Endothelial cell of umbilical vein (primary cell): ENCODE measurements around the gene CLIP2. TPM values are rescaled to one million over a fixed set of nuclear protein-coding genes. Genes with fewer than 3 reads are reported as not detected.
"Not testable (repeated sequence)": the region's sequence is repeated elsewhere in the genome, so short reads cannot be mapped to it uniquely, and the experiment has no call there.

Experiments
- BruUV-seq: library from RNA; stranded (reverse); fragments of 400-500 nt; replicated peaks from 2 replicates; lab custom pipeline; 2021; lab: Mats Ljungman, UMichigan
- CTCF ChIA-PET: fragments of 300-600, 350-600 bp; sonication (Branson Sonifier 250); formaldehyde crosslinking; loops from one replicate; lab custom pipeline; 2021; ENCODE audit warnings: antibody characterized with exemption, inconsistent platforms; lab: Charles Lee
- POLR2A ChIA-PET: fragments of 300-600, 350-600 bp; sonication (Branson Sonifier 250); formaldehyde crosslinking; loops from one replicate; lab custom pipeline; 2021; ENCODE audit warnings: antibody characterized with exemption, inconsistent platforms; lab: Charles Lee
- DNase-seq: peaks from one replicate; pipeline ENCODE4 v3.0.0-alpha.2; 2011; ENCODE audit warnings: low read depth, low spot score
- FAIRE-seq: peaks from 2 replicates; lab custom pipeline; 2011; peaks lifted over from hg19 to GRCh38; lab: Jason Lieb, UNC
- H2AFZ ChIP-seq: 2 replicates; pipeline ENCODE4 v1.6.0; 2012; ENCODE audit warnings: low read depth, low read length, control low read depth, inconsistent platforms
- H3K27ac ChIP-seq: 2 replicates; pipeline ENCODE4 v1.5.1; 2011; ENCODE audit warnings: low read depth, mild to moderate bottlenecking, control low read depth, low read length, moderate library complexity; ENCODE audit not compliant: insufficient read depth
- H3K27me3 ChIP-seq, 2 experiments: 2 replicates each; pipeline versions ENCODE4 v1.6.0 to v1.6.1; 2011; ENCODE audit warnings: low read length in 2 of 2, mixed read lengths in 1 of 2; ENCODE audit not compliant: control insufficient read depth in 2 of 2, insufficient read depth in 2 of 2
- H3K36me3 ChIP-seq, 2 experiments: 2 replicates in 1 of 2; 3 replicates in 1 of 2; pipeline ENCODE4 v1.5.1; 2011; ENCODE audit warnings: low read length in 2 of 2, mild to moderate bottlenecking in 1 of 2, moderate library complexity in 1 of 2; ENCODE audit not compliant: control insufficient read depth in 2 of 2, insufficient read depth in 2 of 2; ENCODE audit errors: extremely low read depth in 1 of 2
- H3K4me1 ChIP-seq: 3 replicates; pipeline ENCODE4 v1.5.1; 2011; ENCODE audit warnings: mild to moderate bottlenecking, low read length; ENCODE audit not compliant: control insufficient read depth, insufficient read depth; ENCODE audit errors: extremely low read depth
- H3K4me2 ChIP-seq: 2 replicates; pipeline ENCODE4 v1.6.1; 2011; ENCODE audit warnings: low read length, control low read depth, mixed read lengths; ENCODE audit not compliant: insufficient read depth
- H3K4me3 ChIP-seq, 3 experiments: fragments of 200-600 bp in 1 of 3; sonication (generic), shearing (Covaris generic) in 1 of 3; replicated peaks in 1 of 3; 2 replicates each; pipeline ENCODE4 v1.5.1; 2011 to 2016; ENCODE audit warnings: control low read depth in 3 of 3, low read length in 3 of 3, mild to moderate bottlenecking in 2 of 3, inconsistent platforms in 1 of 3, low read depth in 1 of 3, moderate library complexity in 1 of 3; ENCODE audit not compliant: insufficient read depth in 1 of 3
- H3K79me2 ChIP-seq: 2 replicates; pipeline ENCODE4 v1.6.0; 2012; ENCODE audit warnings: low read length, inconsistent platforms; ENCODE audit not compliant: control insufficient read depth, insufficient read depth
- H3K9ac ChIP-seq: replicated peaks from 2 replicates; pipeline ENCODE3; 2011; ENCODE audit warnings: low read length, control low read depth; ENCODE audit not compliant: insufficient read depth; ENCODE audit errors: extremely low read depth
- H3K9me1 ChIP-seq: replicated peaks from 3 replicates; pipeline ENCODE4 v1.6.0; 2011; ENCODE audit warnings: mild to moderate bottlenecking, low read length; ENCODE audit not compliant: control insufficient read depth, insufficient read depth; ENCODE audit errors: extremely low read depth
- H3K9me3 ChIP-seq: replicated peaks from 2 replicates; pipeline ENCODE4 v1.5.1; 2012; ENCODE audit warnings: low read length, inconsistent platforms; ENCODE audit not compliant: control insufficient read depth, insufficient read depth
- H4K20me1 ChIP-seq: replicated peaks from 2 replicates; pipeline ENCODE3; 2011; ENCODE audit warnings: mild to moderate bottlenecking, low read length; ENCODE audit not compliant: control insufficient read depth, insufficient read depth; ENCODE audit errors: extremely low read depth
- EZH2 ChIP-seq: IDR thresholded peaks from 2 replicates; pipeline ENCODE4 v1.6.1; 2012; ENCODE audit warnings: borderline replicate concordance, low read depth, mild to moderate bottlenecking, moderate library complexity, low read length, inconsistent platforms; ENCODE audit not compliant: severe bottlenecking
- FOS ChIP-seq: IDR thresholded peaks from 2 replicates; pipeline ENCODE4 v1.6.1; 2011; ENCODE audit warnings: mild to moderate bottlenecking, low read length, moderate library complexity, borderline replicate concordance; ENCODE audit not compliant: insufficient read depth
- GATA2 ChIP-seq: IDR thresholded peaks from 2 replicates; pipeline ENCODE4 v1.7.0; 2011; ENCODE audit warnings: low read depth, mild to moderate bottlenecking, moderate library complexity, mixed read lengths, low read length; ENCODE audit not compliant: insufficient read length, insufficient read depth
- JUN ChIP-seq: IDR thresholded peaks from 2 replicates; pipeline ENCODE4 v1.6.1; 2011; ENCODE audit warnings: borderline replicate concordance, low read depth; ENCODE audit not compliant: insufficient read length, insufficient read depth
- MYC ChIP-seq: IDR thresholded peaks from one replicate; pipeline ENCODE4 v1.6.1; 2011; ENCODE audit warnings: mild to moderate bottlenecking, low read depth, low read length
- POLR2A ChIP-seq: IDR thresholded peaks from 2 replicates; pipeline ENCODE4 v1.6.1; 2012; ENCODE audit warnings: low read depth, mild to moderate bottlenecking, control low read depth, low read length
- POLR2AphosphoS5 ChIP-seq: IDR thresholded peaks from 2 replicates; pipeline ENCODE4 v1.6.1; 2012; ENCODE audit warnings: low read depth, mild to moderate bottlenecking, control low read depth, low read length, moderate library complexity; ENCODE audit not compliant: insufficient read depth
- dilution Hi-C: fragments of 300-500 bp; cut with MboI; formaldehyde crosslinking; loops from one replicate; pipeline ENCODE4 v1.15.0; 2019; ENCODE audit warnings: low sequenced_read_pairs; ENCODE audit not compliant: extremely low pct_ligation_motif_present
- intact Hi-C: fragments of 100-400 bp; cut with micrococcal nuclease; formaldehyde crosslinking; loops from one replicate; pipeline ENCODE4 v1.10.0; 2022
- polyA plus RNA-seq, 4 experiments: library from polyadenylated mRNA; depleted of rRNA in 3 of 4; stranded (reverse) in 3 of 4; unstranded in 1 of 4; fragments of >200 nt; gene quantifications; 2 replicates each; pipeline versions ENCODE4 v1.2.1 to v1.2.3, GENCODE V29; 2011 to 2012; ENCODE audit warnings: missing spikeins in 1 of 4
- total RNA-seq: library from RNA; stranded (reverse); gene quantifications from 2 replicates; pipeline ENCODE4 v1.2.3, GENCODE V29; 2021
- TF ChIP-seq, protein P1 (sequence below): IDR thresholded peaks from 2 replicates; pipeline ENCODE4 v1.6.1; 2011; ENCODE audit not compliant: insufficient read depth, insufficient read length
- TF ChIP-seq, protein P2 (sequence below), 2 donors: IDR thresholded peaks; 1 replicate in 1 of 2; 2 replicates in 1 of 2; pipeline ENCODE4 v1.5.1; 2011; ENCODE audit warnings: low read length in 2 of 2, mild to moderate bottlenecking in 2 of 2, moderate library complexity in 2 of 2, control low read depth in 1 of 2, inconsistent platforms in 1 of 2, low read depth in 1 of 2; ENCODE audit not compliant: insufficient read depth in 1 of 2; ENCODE audit errors: extremely low read depth in 1 of 2

CLIP2 gene
- total and polyA plus RNA-seq, 2 donors (not counting 3 experiments of a cell fraction or from before 2014, with no cell fraction given), result 8.3 to 37.1 TPM

DNA sequence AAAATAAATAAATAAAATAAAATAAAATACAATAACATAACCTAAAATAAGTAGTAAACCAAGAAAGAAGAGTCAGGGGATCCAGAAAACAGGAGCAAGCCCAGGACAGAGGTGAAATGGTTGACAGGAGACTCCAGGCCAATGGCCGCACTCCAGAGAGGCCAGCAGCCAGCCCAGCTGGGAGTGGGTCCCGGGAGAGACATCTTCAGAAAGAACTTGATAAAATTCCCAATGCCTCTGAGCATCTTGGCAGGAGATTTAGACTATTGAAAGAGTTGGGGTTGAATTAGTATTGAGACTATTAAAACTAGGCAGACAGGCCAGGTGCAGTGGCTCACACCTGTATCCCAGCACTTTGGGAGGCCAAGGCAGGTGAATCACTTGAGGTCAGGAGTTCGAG lies 62.6 kb downstream of the CLIP2 start:
- peaks cover 9% of the 10 kb centered on the region for H3K4me1 ChIP-seq
- CTCF ChIA-PET, result no interaction called here
- DNase-seq (no peak), FAIRE-seq (no peak)
- H3K27ac ChIP-seq, result no peak overlapping the region
- no peaks in the 10 kb centered on the region for H4K20me1 ChIP-seq
- peaks cover 6 to 8% of the 10 kb centered on the region in 2 experiments for H3K36me3 ChIP-seq
- no peaks in the 10 kb centered on the region for H3K9me1 ChIP-seq
- H3K9me3 ChIP-seq, result no peaks in the 10 kb centered on the region
- POLR2A ChIA-PET, result interaction anchor here (0.7 kb wide), 1 partner anchor 56 kb away, joined by 6 read pairs; no protein-coding TSS in a partner anchor
- no peak overlapping the region for H3K9ac ChIP-seq
- intact Hi-C loops (no loop called here), dilution Hi-C loops (no loop called here)
- H3K4me2 ChIP-seq, result no peak overlapping the region
- no peak overlapping the region for H3K4me3 ChIP-seq
- H3K27me3 ChIP-seq, result no peaks in the 10 kb centered on the region
- no peak for TF ChIP-seq GATA2
- TF ChIP-seq, protein P1, sequence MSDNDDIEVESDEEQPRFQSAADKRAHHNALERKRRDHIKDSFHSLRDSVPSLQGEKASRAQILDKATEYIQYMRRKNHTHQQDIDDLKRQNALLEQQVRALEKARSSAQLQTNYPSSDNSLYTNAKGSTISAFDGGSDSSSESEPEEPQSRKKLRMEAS, result no peak
- TF ChIP-seq JUN, result no peak
- TF ChIP-seq EZH2, result no peak
- TF ChIP-seq, protein P2, sequence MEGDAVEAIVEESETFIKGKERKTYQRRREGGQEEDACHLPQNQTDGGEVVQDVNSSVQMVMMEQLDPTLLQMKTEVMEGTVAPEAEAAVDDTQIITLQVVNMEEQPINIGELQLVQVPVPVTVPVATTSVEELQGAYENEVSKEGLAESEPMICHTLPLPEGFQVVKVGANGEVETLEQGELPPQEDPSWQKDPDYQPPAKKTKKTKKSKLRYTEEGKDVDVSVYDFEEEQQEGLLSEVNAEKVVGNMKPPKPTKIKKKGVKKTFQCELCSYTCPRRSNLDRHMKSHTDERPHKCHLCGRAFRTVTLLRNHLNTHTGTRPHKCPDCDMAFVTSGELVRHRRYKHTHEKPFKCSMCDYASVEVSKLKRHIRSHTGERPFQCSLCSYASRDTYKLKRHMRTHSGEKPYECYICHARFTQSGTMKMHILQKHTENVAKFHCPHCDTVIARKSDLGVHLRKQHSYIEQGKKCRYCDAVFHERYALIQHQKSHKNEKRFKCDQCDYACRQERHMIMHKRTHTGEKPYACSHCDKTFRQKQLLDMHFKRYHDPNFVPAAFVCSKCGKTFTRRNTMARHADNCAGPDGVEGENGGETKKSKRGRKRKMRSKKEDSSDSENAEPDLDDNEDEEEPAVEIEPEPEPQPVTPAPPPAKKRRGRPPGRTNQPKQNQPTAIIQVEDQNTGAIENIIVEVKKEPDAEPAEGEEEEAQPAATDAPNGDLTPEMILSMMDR (IDR thresholded peaks at IDR 0.05; ENCODE audit: extremely low read depth in 1 of 2, insufficient read depth in 1 of 2, low read depth in 1 of 2, low read length in 2 of 2), result no peak
- no peak for TF ChIP-seq MYC
- no peak for TF ChIP-seq POLR2AphosphoS5
- TF ChIP-seq FOS, result no peak
- TF ChIP-seq POLR2A, result no peak
- BruUV-seq, result no TSS peak
- H2AFZ ChIP-seq, result no peak overlapping the region
- no peaks in the 10 kb centered on the region for H3K79me2 ChIP-seq

DNA sequence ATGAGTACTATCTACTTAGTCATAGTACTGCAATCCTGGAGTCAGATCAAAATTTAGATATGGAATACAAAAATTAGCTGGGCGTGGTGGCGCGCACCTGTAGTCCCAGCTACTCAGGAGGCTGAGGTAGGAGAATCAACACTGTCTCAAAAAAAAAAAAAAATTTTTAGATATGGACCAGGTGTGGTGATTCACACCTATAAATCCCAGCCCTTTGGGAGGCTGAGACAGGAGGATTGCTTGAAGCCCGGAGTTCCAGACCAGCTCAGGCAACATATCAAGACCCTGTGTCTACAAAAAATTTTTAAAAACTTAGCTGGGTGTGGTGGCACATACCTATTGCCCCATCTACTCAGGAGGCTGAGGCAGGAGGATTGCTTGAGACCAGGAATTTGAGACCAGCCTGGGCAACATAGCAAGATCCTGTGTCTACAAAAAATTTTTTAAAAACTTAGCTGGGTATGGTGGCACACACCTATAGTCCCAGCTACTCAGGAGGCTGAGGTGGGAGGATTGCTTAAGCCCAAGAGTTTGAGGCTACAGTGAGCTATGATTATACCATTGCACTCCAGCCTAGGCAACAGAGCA lies 63.4 kb downstream of the CLIP2 start:
- intact Hi-C loops, H3K4me3 ChIP-seq, H3K4me1 ChIP-seq, FAIRE-seq, BruUV-seq, dilution Hi-C loops, H3K9ac ChIP-seq, H3K9me3 ChIP-seq, H3K4me2 ChIP-seq, DNase-seq, H4K20me1 ChIP-seq, H3K9me1 ChIP-seq, H3K27me3 ChIP-seq, H3K79me2 ChIP-seq, H2AFZ ChIP-seq, H3K27ac ChIP-seq: not testable (repeated sequence)
- CTCF ChIA-PET, result interaction anchor here (1.1 to 1.2 kb wide), 2 partner anchors 9 to 146 kb away, joined by 3 to 8 read pairs; no protein-coding TSS in a partner anchor
- H3K36me3 ChIP-seq, result peaks cover 12 to 13% of the 10 kb centered on the region in 2 experiments
- POLR2A ChIA-PET, result interaction anchor here (0.7 kb wide), 1 partner anchor 57 kb away, joined by 6 read pairs; no protein-coding TSS in a partner anchor
